Keratinocyte (primary cell): ENCODE results near the gene CCDC120. TPM values are rescaled to one million over a fixed set of nuclear protein-coding genes. Genes with fewer than 3 reads are reported as not detected.

ENCODE experiments used
- DNase-seq: peaks from one replicate; pipeline ENCODE4 v3.0.0-alpha.2; 2011; ENCODE audit warnings: low read depth, missing footprints, low spot score
- FAIRE-seq: peaks from 2 replicates; lab custom pipeline; 2011; peaks lifted over from hg19 to GRCh38; lab: Jason Lieb, UNC
- H2AFZ ChIP-seq: 2 replicates; pipeline ENCODE4 v1.6.0; 2012; ENCODE audit warnings: low read length, control low read depth, inconsistent platforms; ENCODE audit not compliant: control insufficient read depth
- H3K27ac ChIP-seq: 2 replicates; pipeline ENCODE4 v1.5.1; 2011; ENCODE audit warnings: low read length; ENCODE audit not compliant: control insufficient read depth, insufficient read depth
- H3K27me3 ChIP-seq: 3 replicates; pipeline ENCODE4 v1.6.0; 2011; ENCODE audit warnings: low read length; ENCODE audit not compliant: control insufficient read depth, insufficient read depth; ENCODE audit errors: extremely low read depth
- H3K36me3 ChIP-seq, 2 experiments: 2 replicates in 1 of 2; 3 replicates in 1 of 2; pipeline ENCODE4 v1.5.1; 2011; ENCODE audit warnings: low read length in 2 of 2, mild to moderate bottlenecking in 1 of 2; ENCODE audit not compliant: control insufficient read depth in 2 of 2, insufficient read depth in 2 of 2; ENCODE audit errors: extremely low read depth in 1 of 2
- H3K4me1 ChIP-seq: 3 replicates; pipeline ENCODE4 v1.5.1; 2011; ENCODE audit warnings: low read length; ENCODE audit not compliant: control insufficient read depth, insufficient read depth; ENCODE audit errors: extremely low read depth
- H3K4me2 ChIP-seq: 3 replicates; pipeline ENCODE4 v1.6.0; 2011; ENCODE audit warnings: low read depth, low read length; ENCODE audit not compliant: control insufficient read depth, insufficient read depth; ENCODE audit errors: extremely low read depth
- H3K4me3 ChIP-seq, 3 experiments: fragments of 200-600 bp in 1 of 3; sonication (generic) in 1 of 3; 2 replicates in 2 of 3; 3 replicates in 1 of 3; pipeline ENCODE4 v1.5.1; 2011 to 2016; ENCODE audit warnings: low read length in 3 of 3, mild to moderate bottlenecking in 3 of 3, control low read depth in 2 of 3, inconsistent platforms in 1 of 3, low read depth in 1 of 3, mixed read lengths in 1 of 3, mixed run types in 1 of 3, moderate library complexity in 1 of 3; ENCODE audit not compliant: control insufficient read depth in 2 of 3, insufficient read depth in 2 of 3; ENCODE audit errors: extremely low read depth in 1 of 3
- H3K79me2 ChIP-seq: 2 replicates; pipeline ENCODE4 v1.6.0; 2012; ENCODE audit warnings: low read length; ENCODE audit not compliant: control insufficient read depth, insufficient read depth
- H3K9ac ChIP-seq: 3 replicates; pipeline ENCODE4 v1.6.0; 2011; ENCODE audit warnings: low read length; ENCODE audit not compliant: control insufficient read depth, insufficient read depth; ENCODE audit errors: extremely low read depth
- H3K9me1 ChIP-seq: 3 replicates; pipeline ENCODE4 v1.6.0; 2011; ENCODE audit warnings: low read length; ENCODE audit not compliant: control insufficient read depth, insufficient read depth; ENCODE audit errors: extremely low read depth
- H3K9me3 ChIP-seq: 2 replicates; pipeline ENCODE4 v1.5.1; 2012; ENCODE audit warnings: low read depth, low read length; ENCODE audit not compliant: control insufficient read depth
- H4K20me1 ChIP-seq: 3 replicates; pipeline ENCODE4 v1.6.0; 2011; ENCODE audit warnings: low read length; ENCODE audit not compliant: control insufficient read depth, insufficient read depth; ENCODE audit errors: extremely low read depth
- CTCF ChIP-seq, 3 experiments: IDR thresholded peaks in 1 of 3; conservative IDR thresholded peaks in 1 of 3; optimal IDR thresholded peaks in 1 of 3; 2 replicates in 2 of 3; 3 replicates in 1 of 3; pipeline versions ENCODE3 to v1.5.1; 2011; ENCODE audit warnings: low read length in 3 of 3, mild to moderate bottlenecking in 3 of 3, moderate library complexity in 2 of 3, control low read depth in 1 of 3, inconsistent platforms in 1 of 3; ENCODE audit not compliant: insufficient read depth in 2 of 3; ENCODE audit errors: extremely low read depth in 1 of 3
- EZH2 ChIP-seq: IDR thresholded peaks from one replicate; pipeline ENCODE4 v1.6.1; 2012; ENCODE audit warnings: inconsistent platforms, mild to moderate bottlenecking, low read length, moderate library complexity
- dilution Hi-C: fragments of 300-500 bp; cut with MboI; formaldehyde crosslinking; loops from one replicate; pipeline ENCODE4 v1.7.0; 2020; ENCODE audit warnings: low sequenced_read_pairs; ENCODE audit not compliant: extremely low pct_ligation_motif_present
- polyA plus RNA-seq, 5 experiments: library from polyadenylated mRNA; depleted of rRNA in 3 of 5; stranded (reverse) in 3 of 5; stranded (forward) in 1 of 5; unstranded in 1 of 5; fragments of >200 nt; gene quantifications; 1 replicate in 1 of 5; 2 replicates in 3 of 5; 3 replicates in 1 of 5; pipeline versions ENCODE4 v1.2.1 to v1.2.3, GENCODE V29; 2011 to 2012; ENCODE audit warnings: missing spikeins in 2 of 5, low read depth in 1 of 5, low replicate concordance in 1 of 5

Gene CCDC120
- polyA plus RNA-seq, 1 donor (not counting 4 experiments of a cell fraction or from before 2014, with no cell fraction given), result 4.9 TPM

- no peaks in the 10 kb centered on the region for H4K20me1 ChIP-seq
- no peak overlapping the region for H3K9ac ChIP-seq
- H3K79me2 ChIP-seq, result no peaks in the 10 kb centered on the region
- DNase-seq (no peak), FAIRE-seq (no peak)
- H3K9me1 ChIP-seq, result no peaks in the 10 kb centered on the region
- H3K27ac ChIP-seq, result no peak overlapping the region
- H3K27me3 ChIP-seq, result no peaks in the 10 kb centered on the region
- no peak overlapping the region for H3K4me2 ChIP-seq
- no peak overlapping the region for H3K4me3 ChIP-seq
- dilution Hi-C loops, result no loop called here
- H3K36me3 ChIP-seq, result no peaks in the 10 kb centered on the region
- no peaks in the 10 kb centered on the region for H3K4me1 ChIP-seq
- TF ChIP-seq EZH2, result no peak
- no peak for TF ChIP-seq CTCF (optimal IDR thresholded peaks at IDR 0.05 in 1 of 3, IDR thresholded peaks at IDR 0.05 in 1 of 3, conservative IDR thresholded peaks at IDR 0.05 in 1 of 3; ENCODE audit: extremely low read depth in 1 of 3, insufficient read depth in 2 of 3, low read length in 3 of 3)
- H2AFZ ChIP-seq, result no peak overlapping the region
- peaks cover 2% of the 10 kb centered on the region for H3K9me3 ChIP-seq
Observed at GRCh38 chrX:49108641-49109040, 49.8 kb downstream of the CCDC120 start.

- no peak for TF ChIP-seq CTCF (optimal IDR thresholded peaks at IDR 0.05 in 1 of 3, IDR thresholded peaks at IDR 0.05 in 1 of 3, conservative IDR thresholded peaks at IDR 0.05 in 1 of 3; ENCODE audit: extremely low read depth in 1 of 3, insufficient read depth in 2 of 3, low read length in 3 of 3)
- TF ChIP-seq EZH2, result no peak
- no peak overlapping the region for H3K4me3 ChIP-seq
- peaks cover 2% of the 10 kb centered on the region for H3K9me3 ChIP-seq
- no peaks in the 10 kb centered on the region for H3K79me2 ChIP-seq
- no peaks in the 10 kb centered on the region for H3K27me3 ChIP-seq
- H3K4me2 ChIP-seq, result no peak overlapping the region
- H2AFZ ChIP-seq, result no peak overlapping the region
- no peak for DNase-seq
- no peak overlapping the region for H3K27ac ChIP-seq
- H3K36me3 ChIP-seq, result peaks cover 0 to under 1% of the 10 kb centered on the region in 2 experiments
- H3K9ac ChIP-seq, result no peak overlapping the region
- FAIRE-seq, result no peak
- H4K20me1 ChIP-seq, result no peaks in the 10 kb centered on the region
- H3K4me1 ChIP-seq, result no peaks in the 10 kb centered on the region
- dilution Hi-C loops, result no loop called here
- no peaks in the 10 kb centered on the region for H3K9me1 ChIP-seq
Observed at GRCh38 chrX:49110417-49110816, 51.6 kb downstream of the CCDC120 start.
